SK-N-MC (cell line): ENCODE results near the gene ZNF599.
A peak's percentile ranks its signal among the peaks of the same experiment; 100 is the strongest.

ENCODE experiments used
- DNase-seq: peaks from one replicate; pipeline ENCODE4 v3.0.0-alpha.2; 2011; ENCODE audit warnings: low read depth, low spot score
- H3K27ac ChIP-seq: fragments of 200-600 bp; sonication (generic); 2 replicates; pipeline ENCODE4 v1.5.1; 2016; ENCODE audit warnings: mixed run types
- H3K36me3 ChIP-seq: fragments of 200-600 bp; sonication (generic); 2 replicates; pipeline ENCODE4 v1.6.1; 2017; ENCODE audit warnings: antibody characterized with exemption, low read length, mixed read lengths; ENCODE audit not compliant: insufficient read depth
- H3K4me3 ChIP-seq: fragments of 200-600 bp; sonication (generic); 2 replicates; pipeline ENCODE4 v1.5.1; 2016
- H3K9ac ChIP-seq: fragments of 200-600 bp; sonication (generic); 2 replicates; pipeline ENCODE4 v1.8.0; 2017; ENCODE audit warnings: mixed run types, mixed read lengths; ENCODE audit not compliant: insufficient read length
- H3K9me3 ChIP-seq: fragments of 200-600 bp; sonication (generic); 2 replicates; pipeline ENCODE4 v1.6.1; 2017; ENCODE audit warnings: low read depth, mild to moderate bottlenecking, antibody characterized with exemption, low read length, moderate library complexity, mixed read lengths
- EZH2 ChIP-seq: fragments of 200-600 bp; sonication (generic); IDR thresholded peaks from one replicate; pipeline ENCODE4 v1.6.1; 2017; ENCODE audit warnings: antibody characterized with exemption
- FOXP2 ChIP-seq: optimal IDR thresholded peaks from 2 replicates; pipeline ENCODE3; 2011; ENCODE audit warnings: mild to moderate bottlenecking, moderate library complexity; ENCODE audit not compliant: insufficient read depth; ENCODE audit errors: extremely low read length, control extremely low read depth
- POLR2AphosphoS5 ChIP-seq: IDR thresholded peaks from 2 replicates; pipeline ENCODE4 v1.6.1; 2012; ENCODE audit warnings: mild to moderate bottlenecking, low read depth, low read length, borderline replicate concordance

ZNF599 gene

GRCh38 chr19:34732612-34733211, 40.3 kb downstream of the ZNF599 start:
- no peak for DNase-seq
- Histone ChIP-seq H3K4me3 (peak overlapping the region; percentile 85), H3K9me3 (no peaks in the 10 kb centered on the region), H3K36me3 (peaks cover 17% of the 10 kb centered on the region; the same call in 1 of the 2 replicates), H3K9ac (no peak overlapping the region), H3K27ac (no peak overlapping the region)
- no peak for TF ChIP-seq POLR2AphosphoS5
- no peak for TF ChIP-seq FOXP2
- TF ChIP-seq EZH2, result no peak

GRCh38 chr19:34731964-34732363, 41.1 kb downstream of the ZNF599 start:
- Histone ChIP-seq H3K4me3 (no peak overlapping the region), H3K27ac (no peak overlapping the region), H3K9ac (no peak overlapping the region), H3K9me3 (no peaks in the 10 kb centered on the region), H3K36me3 (peaks cover 10% of the 10 kb centered on the region; the same call in 1 of the 2 replicates)
- TF ChIP-seq POLR2AphosphoS5 (no peak), FOXP2 (no peak), EZH2 (no peak)
- no peak for DNase-seq

GRCh38 chr19:34731019-34731829, 41.8 kb downstream of the ZNF599 start:
- no peak for TF ChIP-seq FOXP2
- no peak for TF ChIP-seq POLR2AphosphoS5
- TF ChIP-seq EZH2, result no peak

GRCh38 chr19:34725400-34725799, 47.6 kb downstream of the ZNF599 start:
- DNase-seq, result no peak
- Histone ChIP-seq H3K9ac (no peak overlapping the region), H3K4me3 (no peak overlapping the region), H3K9me3 (no peaks in the 10 kb centered on the region), H3K27ac (no peak overlapping the region), H3K36me3 (no peaks in the 10 kb centered on the region)
- no peak for TF ChIP-seq FOXP2
- no peak for TF ChIP-seq EZH2
- TF ChIP-seq POLR2AphosphoS5, result no peak

More at GRCh38 chr19:34731019-34731829, 41.8 kb downstream of the ZNF599 start:
- no peak overlapping the region for H3K9ac ChIP-seq
- H3K4me3 ChIP-seq, result no peak overlapping the region
- no peaks in the 10 kb centered on the region for H3K9me3 ChIP-seq
- H3K27ac ChIP-seq, result no peak overlapping the region
- peaks cover 8% of the 10 kb centered on the region; the same call in 1 of the 2 replicates for H3K36me3 ChIP-seq
- DNase-seq, result no peak

GRCh38 chr19:34722353-34722752, 50.7 kb downstream of the ZNF599 start:
- DNase-seq, result no peak
- no peak overlapping the region for H3K4me3 ChIP-seq

GRCh38 chr19:34715357-34715756, 57.7 kb downstream of the ZNF599 start:
- Histone ChIP-seq H3K27ac (no peak overlapping the region), H3K9ac (no peak overlapping the region), H3K4me3 (no peak overlapping the region), H3K36me3 (no peaks in the 10 kb centered on the region), H3K9me3 (peaks cover 3% of the 10 kb centered on the region; the same call in 1 of the 2 replicates)
- TF ChIP-seq POLR2AphosphoS5 (no peak), EZH2 (no peak), FOXP2 (no peak)
- DNase-seq, result no peak

More at GRCh38 chr19:34722353-34722752, 50.7 kb downstream of the ZNF599 start:
- H3K9me3 ChIP-seq, result no peaks in the 10 kb centered on the region
- no peak for TF ChIP-seq EZH2
- no peak for TF ChIP-seq POLR2AphosphoS5
- no peak for TF ChIP-seq FOXP2
- no peak overlapping the region for H3K9ac ChIP-seq
- H3K36me3 ChIP-seq, result no peaks in the 10 kb centered on the region
- H3K27ac ChIP-seq, result no peak overlapping the region

- no peak overlapping the region for H3K27ac ChIP-seq
- H3K4me3 ChIP-seq, result no peak overlapping the region
- TF ChIP-seq EZH2 (no peak), FOXP2 (no peak), POLR2AphosphoS5 (no peak)
- no peak overlapping the region for H3K9ac ChIP-seq
- DNase-seq, result no peak
- no peaks in the 10 kb centered on the region for H3K36me3 ChIP-seq
- H3K9me3 ChIP-seq, result peaks cover 3% of the 10 kb centered on the region; the same call in 1 of the 2 replicates
Observed at GRCh38 chr19:34713262-34713637, 59.8 kb downstream of the ZNF599 start.

GRCh38 chr19:34712395-34713261, 60.4 kb downstream of the ZNF599 start:
- no peak for TF ChIP-seq FOXP2
- TF ChIP-seq EZH2, result no peak
- TF ChIP-seq POLR2AphosphoS5, result no peak
- Histone ChIP-seq H3K27ac (no peak overlapping the region), H3K36me3 (no peaks in the 10 kb centered on the region), H3K9me3 (peaks cover 3% of the 10 kb centered on the region; the same call in 1 of the 2 replicates), H3K9ac (no peak overlapping the region), H3K4me3 (no peak overlapping the region)
- DNase-seq, result peak; percentile 53
